Type B pancreatic cell (in vitro differentiated cells): ENCODE data around the gene ARID1A. TPM values are rescaled to one million over a fixed set of nuclear protein-coding genes. Genes with fewer than 3 reads are reported as not detected.
"Not testable (repeated sequence)": the region's sequence is repeated elsewhere in the genome, so short reads cannot be mapped to it uniquely, and the experiment has no call there.

Experiments used
- DNase-seq: peaks from one replicate; pipeline ENCODE4 v3.0.0; 2021; ENCODE audit warnings: mixed read lengths; ENCODE audit not compliant: unreplicated experiment; ENCODE audit errors: extremely low spot score
- H3K27ac Mint-ChIP-seq: 2 replicates; pipeline ENCODE4 v1.8.0; 2021; ENCODE audit warnings: mild to moderate bottlenecking, mixed read lengths
- H3K27me3 Mint-ChIP-seq: 2 replicates; pipeline ENCODE4 v1.8.0; 2021; ENCODE audit warnings: mixed read lengths
- H3K36me3 Mint-ChIP-seq: 2 replicates; pipeline ENCODE4 v1.8.0; 2021; ENCODE audit warnings: mixed read lengths
- H3K4me1 Mint-ChIP-seq: one replicate; pipeline ENCODE4 v1.8.0; 2021; ENCODE audit warnings: mixed read lengths; ENCODE audit not compliant: unreplicated experiment
- H3K4me3 Mint-ChIP-seq: 2 replicates; pipeline ENCODE4 v1.8.0; 2021; ENCODE audit warnings: mild to moderate bottlenecking, mixed read lengths
- H3K9me3 Mint-ChIP-seq: 2 replicates; pipeline ENCODE4 v1.8.0; 2021; ENCODE audit warnings: mixed read lengths
- total RNA-seq: library from RNA; stranded (reverse); gene quantifications from 2 replicates; pipeline ENCODE4 v1.2.1, GENCODE V29; 2021; ENCODE audit warnings: low replicate concordance
- TF ChIP-seq, protein P1 (sequence below): fragments of 200-600 bp; sonication (generic); conservative IDR thresholded peaks from 2 replicates; pipeline ENCODE4 v1.5.0; 2021; ENCODE audit warnings: antibody characterized with exemption, mild to moderate bottlenecking

The ARID1A gene
- total RNA-seq, 1 donor from 2014 or later = 121 TPM

GRCh38 chr1:26721669-26722355 is 26.0 kb downstream of the ARID1A start:
- TF ChIP-seq, protein P1, sequence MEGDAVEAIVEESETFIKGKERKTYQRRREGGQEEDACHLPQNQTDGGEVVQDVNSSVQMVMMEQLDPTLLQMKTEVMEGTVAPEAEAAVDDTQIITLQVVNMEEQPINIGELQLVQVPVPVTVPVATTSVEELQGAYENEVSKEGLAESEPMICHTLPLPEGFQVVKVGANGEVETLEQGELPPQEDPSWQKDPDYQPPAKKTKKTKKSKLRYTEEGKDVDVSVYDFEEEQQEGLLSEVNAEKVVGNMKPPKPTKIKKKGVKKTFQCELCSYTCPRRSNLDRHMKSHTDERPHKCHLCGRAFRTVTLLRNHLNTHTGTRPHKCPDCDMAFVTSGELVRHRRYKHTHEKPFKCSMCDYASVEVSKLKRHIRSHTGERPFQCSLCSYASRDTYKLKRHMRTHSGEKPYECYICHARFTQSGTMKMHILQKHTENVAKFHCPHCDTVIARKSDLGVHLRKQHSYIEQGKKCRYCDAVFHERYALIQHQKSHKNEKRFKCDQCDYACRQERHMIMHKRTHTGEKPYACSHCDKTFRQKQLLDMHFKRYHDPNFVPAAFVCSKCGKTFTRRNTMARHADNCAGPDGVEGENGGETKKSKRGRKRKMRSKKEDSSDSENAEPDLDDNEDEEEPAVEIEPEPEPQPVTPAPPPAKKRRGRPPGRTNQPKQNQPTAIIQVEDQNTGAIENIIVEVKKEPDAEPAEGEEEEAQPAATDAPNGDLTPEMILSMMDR = no peak
- DNase-seq = no peak
- no peaks in the 10 kb centered on the region for H3K9me3 Mint-ChIP-seq
- H3K4me1 Mint-ChIP-seq = peaks cover 74% of the 10 kb centered on the region
- peak overlapping the region; percentile 1 for H3K27ac Mint-ChIP-seq
- H3K4me3 Mint-ChIP-seq = peak overlapping the region; percentile 40
- H3K36me3 Mint-ChIP-seq = peaks cover 22% of the 10 kb centered on the region
- no peaks in the 10 kb centered on the region for H3K27me3 Mint-ChIP-seq

DNA sequence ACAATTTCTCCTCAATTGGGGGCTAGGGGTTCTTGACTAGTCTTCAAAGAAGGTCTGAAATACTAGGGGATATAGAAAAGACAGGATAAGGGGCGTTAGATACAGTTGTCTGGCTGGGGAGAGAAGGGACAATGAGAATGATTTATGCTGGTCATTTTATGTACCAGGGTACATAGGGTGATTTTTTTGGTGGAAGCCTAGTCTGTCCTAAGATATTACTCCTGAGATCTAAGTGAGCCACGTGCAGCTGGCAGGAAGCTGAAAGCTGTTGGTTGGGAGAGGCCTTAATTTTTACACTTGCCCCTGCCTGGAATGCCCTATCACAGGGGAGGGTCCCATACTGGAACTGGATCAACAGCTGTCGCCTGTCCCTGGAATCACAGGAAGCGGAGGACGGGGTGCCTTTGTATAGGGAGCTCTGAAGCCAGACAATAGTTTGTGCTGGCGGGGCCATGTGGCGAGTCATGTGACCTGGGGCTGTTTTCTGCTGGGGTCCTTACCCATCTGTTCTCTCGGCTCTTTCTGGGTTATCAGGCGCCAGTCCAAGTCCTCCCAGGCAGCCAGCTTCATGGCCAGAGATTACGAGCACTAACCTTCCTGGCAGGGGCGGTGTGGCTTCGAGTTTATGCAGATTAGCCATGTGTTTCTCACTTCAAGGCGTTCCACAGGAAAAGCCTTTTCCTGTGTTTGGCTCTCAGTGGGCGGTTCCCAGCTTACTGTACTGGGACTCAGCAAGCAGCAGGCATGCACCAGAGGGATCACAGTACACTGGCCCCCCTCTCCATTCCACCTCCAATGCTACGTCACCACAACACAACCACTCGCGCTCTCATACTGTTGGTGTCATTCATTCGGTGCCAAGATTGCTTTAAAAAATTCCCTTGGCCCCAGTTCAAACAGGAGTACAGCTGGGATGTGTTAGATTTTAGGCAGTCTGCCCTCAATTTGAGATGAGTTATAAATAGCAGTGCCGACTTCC is 27.5 kb downstream of the ARID1A start:
- H3K9me3 Mint-ChIP-seq = no peaks in the 10 kb centered on the region
- TF ChIP-seq, protein P1 = no peak
- peak; percentile 71 for DNase-seq

GRCh38 chr1:26724118-26724517 is 28.3 kb downstream of the ARID1A start:
- H3K36me3 Mint-ChIP-seq = peaks cover 7% of the 10 kb centered on the region
- DNase-seq = no peak
- no peaks in the 10 kb centered on the region for H3K27me3 Mint-ChIP-seq
- H3K27ac Mint-ChIP-seq = peak overlapping the region; percentile 48
- peaks cover 75% of the 10 kb centered on the region for H3K4me1 Mint-ChIP-seq
- peak overlapping the region; percentile 58 for H3K4me3 Mint-ChIP-seq
- H3K9me3 Mint-ChIP-seq = no peaks in the 10 kb centered on the region
- TF ChIP-seq, protein P1 = no peak

More for the DNA sequence above, 27.5 kb downstream of the ARID1A start:
- Mint-ChIP-seq H3K36me3 (peaks cover 15% of the 10 kb centered on the region), H3K4me3 (peak overlapping the region; percentile 44), H3K27ac (peak overlapping the region; percentile 69), H3K27me3 (no peaks in the 10 kb centered on the region), H3K4me1 (peaks cover 76% of the 10 kb centered on the region)

GRCh38 chr1:26724926-26725325 is 29.1 kb downstream of the ARID1A start:
- Mint-ChIP-seq H3K4me1 (peaks cover 75% of the 10 kb centered on the region), H3K9me3 (no peaks in the 10 kb centered on the region), H3K36me3 (peaks cover 5% of the 10 kb centered on the region), H3K4me3 (peak overlapping the region; percentile 58), H3K27me3 (no peaks in the 10 kb centered on the region), H3K27ac (peak overlapping the region; percentile 48)
- no peak for DNase-seq
- TF ChIP-seq, protein P1 = no peak

DNA sequence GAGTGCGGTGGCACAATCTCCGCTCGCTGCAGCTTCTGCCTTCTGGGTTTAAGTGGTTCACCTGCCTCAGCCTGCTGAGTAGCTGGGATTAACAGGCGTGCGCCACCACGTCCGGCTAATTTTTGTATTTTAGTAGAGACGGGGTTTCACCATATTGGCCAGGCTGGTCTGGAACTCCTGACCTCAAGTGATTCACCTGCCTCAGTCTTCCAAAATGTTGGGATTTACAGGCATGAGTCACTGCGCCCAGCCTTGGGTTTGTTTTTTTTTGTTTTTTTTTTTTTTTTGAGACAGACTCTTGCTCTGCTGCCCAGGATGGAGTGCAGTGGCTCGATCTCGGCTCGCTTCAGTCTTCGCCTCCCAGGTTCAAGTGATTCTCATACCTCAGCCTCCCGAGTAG is 30.1 kb downstream of the ARID1A start:
- DNase-seq, H3K27ac Mint-ChIP-seq, H3K27me3 Mint-ChIP-seq, H3K9me3 Mint-ChIP-seq, H3K36me3 Mint-ChIP-seq, H3K4me3 Mint-ChIP-seq: not testable (repeated sequence)
- peaks cover 72% of the 10 kb centered on the region for H3K4me1 Mint-ChIP-seq

GRCh38 chr1:26726784-26727183 is 31.0 kb downstream of the ARID1A start:
- Mint-ChIP-seq H3K27me3 (no peaks in the 10 kb centered on the region), H3K9me3 (no peaks in the 10 kb centered on the region), H3K36me3 (peaks cover 10% of the 10 kb centered on the region), H3K4me1 (peaks cover 64% of the 10 kb centered on the region), H3K27ac (peak overlapping the region; percentile 32), H3K4me3 (no peak overlapping the region)
- no peak for DNase-seq
- TF ChIP-seq, protein P1 = no peak
